ENCODE results near the gene CROCC2.

- TF ChIP-seq CTCF (IDR thresholded peaks at IDR 0.05) (no peak), POLR2AphosphoS5 (IDR thresholded peaks at IDR 0.05) (no peak), POLR2A (IDR thresholded peaks at IDR 0.05) (no peak), EP300 (IDR thresholded peaks at IDR 0.05) (no peak)
Measured at GRCh38 chr2:240963065-240963867, 57.1 kb downstream of the CROCC2 start.
